CD4-positive, alpha-beta memory T cell (primary cell): ENCODE data around the gene PIK3R5. TPM values are rescaled to one million over a fixed set of nuclear protein-coding genes. Genes with fewer than 3 reads are reported as not detected.
A peak's percentile ranks its signal among the peaks of the same experiment; 100 is the strongest.

Experiments
- CTCF ChIA-PET: fragments of 350-600 bp; sonication (Branson Sonifier 250); formaldehyde crosslinking; loops from one replicate; lab custom pipeline; 2021; ENCODE audit warnings: inconsistent platforms; ENCODE audit not compliant: partially characterized antibody; lab: Charles Lee
- POLR2A ChIA-PET: fragments of 350-600 bp; sonication (Branson Sonifier 250); formaldehyde crosslinking; loops from one replicate; lab custom pipeline; 2021; ENCODE audit not compliant: partially characterized antibody; lab: Charles Lee
- DNase-seq, 5 donors: peaks; one replicate each; pipeline versions ENCODE4 v3.0.0 to v3.0.0-alpha.2; 2020 to 2022; ENCODE audit warnings: mixed read lengths in 1 of 5
- H3K27ac ChIP-seq: one replicate; pipeline ENCODE4 v1.7.0; 2013; ENCODE audit warnings: low read depth, low read length
- H3K27me3 ChIP-seq: 2 replicates; pipeline ENCODE4 v1.7.0; 2013; ENCODE audit warnings: mild to moderate bottlenecking, low read length, moderate library complexity; ENCODE audit not compliant: insufficient read depth
- H3K36me3 ChIP-seq: 2 replicates; pipeline ENCODE4 v1.7.0; 2013; ENCODE audit warnings: mild to moderate bottlenecking, low read length, moderate library complexity; ENCODE audit not compliant: insufficient read depth
- H3K4me1 ChIP-seq: 2 replicates; pipeline ENCODE4 v1.7.0; 2013; ENCODE audit warnings: mild to moderate bottlenecking, low read length, moderate library complexity; ENCODE audit not compliant: insufficient read depth
- H3K4me3 ChIP-seq, 2 donors: one replicate each; pipeline ENCODE4 v1.7.0; 2013; ENCODE audit warnings: low read length in 2 of 2, mild to moderate bottlenecking in 1 of 2
- H3K9me3 ChIP-seq, 2 donors: one replicate each; pipeline ENCODE4 v1.7.0; 2013; ENCODE audit warnings: low read length in 2 of 2, control low read depth in 1 of 2; ENCODE audit not compliant: control insufficient read depth in 1 of 2
- H3K27ac Mint-ChIP-seq, 7 donors: one replicate each; pipeline ENCODE4 v1.8.0; 2020 to 2021; ENCODE audit warnings: mixed read lengths in 7 of 7, mild to moderate bottlenecking in 6 of 7, inconsistent platforms in 3 of 7, moderate library complexity in 3 of 7
- H3K27me3 Mint-ChIP-seq, 2 donors: one replicate each; pipeline ENCODE4 v1.8.0; 2020 to 2021; ENCODE audit warnings: mixed read lengths in 2 of 2
- H3K36me3 Mint-ChIP-seq, 2 donors: one replicate each; pipeline ENCODE4 v1.8.0; 2020 to 2021; ENCODE audit warnings: mixed read lengths in 2 of 2, inconsistent platforms in 1 of 2, mild to moderate bottlenecking in 1 of 2
- H3K4me1 Mint-ChIP-seq, 4 donors: one replicate each; pipeline ENCODE4 v1.8.0; 2020 to 2021; ENCODE audit warnings: mixed read lengths in 4 of 4, mild to moderate bottlenecking in 1 of 4
- H3K4me3 Mint-ChIP-seq, 8 donors: one replicate each; pipeline ENCODE4 v1.8.0; 2020 to 2021; ENCODE audit warnings: mixed read lengths in 8 of 8, mild to moderate bottlenecking in 7 of 8, moderate library complexity in 6 of 8, inconsistent platforms in 3 of 8
- H3K9me3 Mint-ChIP-seq, 8 donors: one replicate each; pipeline ENCODE4 v1.8.0; 2020 to 2021; ENCODE audit warnings: mixed read lengths in 8 of 8, mild to moderate bottlenecking in 5 of 8, inconsistent platforms in 3 of 8, moderate library complexity in 1 of 8
- intact Hi-C: fragments of 100-400 bp; cut with micrococcal nuclease; formaldehyde crosslinking; loops from one replicate; pipeline ENCODE4 v1.15.1; 2023
- polyA plus RNA-seq, 2 donors: library from polyadenylated mRNA; unstranded; fragments of 300-500 nt; fragmentation: Illumina TruSeq; gene quantifications; one replicate each; pipeline ENCODE4 v1.2.3, GENCODE V29; 2021
- total RNA-seq, 2 experiments: library from RNA; stranded (reverse); gene quantifications; one replicate each; pipeline ENCODE4 v1.2.3, GENCODE V29; 2021

PIK3R5 gene
- total and polyA plus RNA-seq, 4 experiments from 2014 or later = 18.5 to 89.4 (median 73.6) TPM

DNA sequence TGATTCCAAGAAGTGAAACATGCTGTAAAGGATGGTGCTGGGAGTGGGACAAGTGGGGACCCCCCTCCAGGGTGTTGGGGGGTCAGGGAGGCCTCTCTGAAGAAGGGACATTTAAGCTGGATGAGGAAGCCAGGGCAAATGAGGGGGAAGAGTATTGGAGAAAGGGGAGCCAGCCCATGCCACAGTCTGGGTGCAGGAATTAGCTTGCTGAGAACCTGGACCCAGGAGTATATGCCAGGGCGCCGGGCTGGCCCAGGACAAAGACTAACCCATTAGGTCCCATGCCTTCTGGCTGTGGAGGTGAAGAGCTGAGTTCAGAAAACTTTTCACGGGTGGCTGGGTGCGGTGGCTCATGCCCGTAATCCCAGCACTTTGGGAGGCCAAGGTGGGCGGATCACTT lies 52.4 kb downstream of the PIK3R5 start:
- Mint-ChIP-seq H3K27me3 (no peaks in the 10 kb centered on the region), H3K4me1 (peaks cover 11 to 35% (median 25%) of the 10 kb centered on the region in 4 donors), H3K36me3 (peaks cover 54 to 62% of the 10 kb centered on the region in 2 donors), H3K27ac (peak overlapping the region in 6 of 7 donors; percentile 57 to 86 (median 76)), H3K4me3 (peak overlapping the region in 1 of 8 donors; percentile 15), H3K9me3 (peaks cover 0 to 6% (median 0%) of the 10 kb centered on the region in 8 donors)
- CTCF ChIA-PET = interaction anchor here (1.3 kb wide), 2 partner anchors 12 to 18 kb away, joined by 4 to 6 read pairs; no protein-coding TSS in a partner anchor
- intact Hi-C loops = no loop called here
- DNase-seq = no peak
- POLR2A ChIA-PET = interaction anchor here (0.9 to 2.2 kb wide), 4 partner anchors 12 to 52 kb away, joined by 3 to 6 read pairs (median 4); partner anchors contain the start of gene PIK3R5
- Histone ChIP-seq H3K36me3 (peaks cover 43% of the 10 kb centered on the region), H3K4me1 (peaks cover 9% of the 10 kb centered on the region), H3K9me3 (no peaks in the 10 kb centered on the region), H3K4me3 (no peak overlapping the region), H3K27ac (no peak overlapping the region), H3K27me3 (no peaks in the 10 kb centered on the region)

DNA sequence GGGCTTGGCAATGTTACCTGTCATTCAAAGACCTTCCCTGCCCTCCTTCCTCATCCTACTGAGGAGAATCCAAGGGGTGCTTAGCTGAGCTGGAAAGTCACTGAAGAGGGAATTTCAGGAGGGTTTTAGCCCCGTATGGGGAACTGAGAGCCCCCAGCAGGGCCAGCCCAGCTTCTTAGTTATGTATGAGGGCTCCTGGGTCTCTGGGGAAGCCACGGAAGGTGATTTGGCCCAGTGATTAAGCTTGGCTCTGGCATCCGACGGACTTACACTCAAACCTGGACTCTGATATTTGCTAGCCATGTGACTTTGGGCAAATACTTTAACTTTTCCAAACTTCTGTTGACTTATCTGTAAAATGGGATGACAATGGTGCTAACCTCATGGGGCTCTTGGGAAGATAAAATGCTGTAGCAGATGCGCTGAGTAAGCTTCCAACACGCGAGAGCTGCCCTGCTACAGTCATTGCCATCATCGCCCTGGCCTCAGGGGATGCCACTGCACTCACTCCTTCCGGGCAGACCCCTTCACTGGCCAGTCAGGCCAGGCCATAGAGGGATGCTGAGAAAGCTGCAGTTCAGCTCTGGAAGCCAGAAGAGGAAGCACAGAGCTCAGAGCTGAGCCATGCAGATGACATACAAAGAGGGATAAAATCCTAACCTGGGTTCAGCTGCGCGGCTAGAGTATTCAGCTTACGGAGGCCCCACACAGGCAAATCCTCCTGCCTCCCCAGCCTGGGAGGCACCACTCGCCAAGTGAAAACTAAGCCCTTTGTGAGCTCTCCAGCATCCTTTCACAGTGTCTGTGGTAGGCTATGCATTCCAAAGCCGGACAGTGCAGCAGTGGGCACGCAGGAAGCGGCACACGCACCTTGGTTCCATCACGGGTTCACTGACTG lies 53.2 kb downstream of the PIK3R5 start:
- Mint-ChIP-seq H3K36me3 (peaks cover 53 to 67% of the 10 kb centered on the region in 2 donors), H3K4me1 (peaks cover 12 to 35% (median 23%) of the 10 kb centered on the region in 4 donors), H3K27me3 (no peaks in the 10 kb centered on the region), H3K9me3 (peaks cover 0 to 2% (median 0%) of the 10 kb centered on the region in 8 donors), H3K27ac (peak overlapping the region in 6 of 7 donors; percentile 47 to 83 (median 70)), H3K4me3 (no peak overlapping the region)
- H3K4me1 ChIP-seq = peaks cover 9% of the 10 kb centered on the region
- H3K27ac ChIP-seq = no peak overlapping the region
- DNase-seq = no peak
- H3K36me3 ChIP-seq = peaks cover 48% of the 10 kb centered on the region
- CTCF ChIA-PET = interaction anchor here (1.2 to 1.3 kb wide), 3 partner anchors 10 to 17 kb away, joined by 3 to 6 read pairs (median 4); no protein-coding TSS in a partner anchor
- no peaks in the 10 kb centered on the region for H3K27me3 ChIP-seq
- no peaks in the 10 kb centered on the region for H3K9me3 ChIP-seq
- intact Hi-C loops = no loop called here
- POLR2A ChIA-PET = interaction anchor here (1.5 kb wide), 1 partner anchor 41 kb away, joined by 5 read pairs; no protein-coding TSS in a partner anchor
- H3K4me3 ChIP-seq = no peak overlapping the region

DNA sequence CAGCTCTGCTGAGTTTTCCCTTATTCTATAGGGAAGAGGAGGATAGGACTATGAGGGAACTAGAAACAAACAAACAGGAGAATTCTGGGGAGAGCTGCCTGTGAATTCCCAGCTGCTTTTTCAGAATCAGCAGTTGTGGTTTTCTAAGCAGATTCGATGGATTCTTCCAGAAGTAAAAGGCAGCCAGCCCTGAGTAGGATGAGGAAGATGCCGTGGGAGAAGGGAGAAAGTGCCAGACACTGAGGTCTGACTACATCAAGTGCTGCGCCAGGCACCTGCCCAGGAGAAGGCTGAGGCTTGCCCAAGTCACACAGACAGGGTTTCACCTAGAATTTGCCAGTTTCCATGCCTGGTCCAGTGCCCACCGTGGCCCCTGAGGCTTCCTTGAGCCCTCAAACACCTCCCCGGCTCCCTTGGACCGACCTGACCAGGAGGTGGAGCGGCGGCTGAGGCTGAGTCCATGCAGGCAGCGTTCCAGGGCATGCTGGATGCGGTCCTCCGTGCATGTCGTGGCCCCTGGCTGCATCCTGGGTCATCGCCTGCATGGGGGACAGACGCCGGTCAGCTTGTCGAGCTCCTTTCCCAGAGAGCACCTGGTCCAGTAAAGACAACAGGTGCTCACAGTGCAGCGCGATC lies 54.4 kb downstream of the PIK3R5 start:
- Mint-ChIP-seq H3K4me1 (peaks cover 12 to 26% (median 16%) of the 10 kb centered on the region in 4 donors), H3K27me3 (no peaks in the 10 kb centered on the region), H3K4me3 (no peak overlapping the region), H3K9me3 (no peaks in the 10 kb centered on the region), H3K27ac (peak overlapping the region in 4 of 7 donors; percentile 48 to 60 (median 54)), H3K36me3 (peaks cover 45 to 62% of the 10 kb centered on the region in 2 donors)
- Histone ChIP-seq H3K36me3 (peaks cover 48% of the 10 kb centered on the region), H3K27ac (no peak overlapping the region), H3K9me3 (no peaks in the 10 kb centered on the region), H3K4me3 (no peak overlapping the region), H3K27me3 (no peaks in the 10 kb centered on the region), H3K4me1 (no peaks in the 10 kb centered on the region)
- CTCF ChIA-PET = interaction anchor here (1.8 to 1.9 kb wide), 2 partner anchors 12 to 87 kb away, joined by 8 to 9 read pairs; no protein-coding TSS in a partner anchor
- no peak for DNase-seq
- intact Hi-C loops = no loop called here
- POLR2A ChIA-PET = interaction anchor here (1.2 to 1.5 kb wide), 2 partner anchors 11 to 43 kb away, joined by 3 to 5 read pairs; no protein-coding TSS in a partner anchor

DNA sequence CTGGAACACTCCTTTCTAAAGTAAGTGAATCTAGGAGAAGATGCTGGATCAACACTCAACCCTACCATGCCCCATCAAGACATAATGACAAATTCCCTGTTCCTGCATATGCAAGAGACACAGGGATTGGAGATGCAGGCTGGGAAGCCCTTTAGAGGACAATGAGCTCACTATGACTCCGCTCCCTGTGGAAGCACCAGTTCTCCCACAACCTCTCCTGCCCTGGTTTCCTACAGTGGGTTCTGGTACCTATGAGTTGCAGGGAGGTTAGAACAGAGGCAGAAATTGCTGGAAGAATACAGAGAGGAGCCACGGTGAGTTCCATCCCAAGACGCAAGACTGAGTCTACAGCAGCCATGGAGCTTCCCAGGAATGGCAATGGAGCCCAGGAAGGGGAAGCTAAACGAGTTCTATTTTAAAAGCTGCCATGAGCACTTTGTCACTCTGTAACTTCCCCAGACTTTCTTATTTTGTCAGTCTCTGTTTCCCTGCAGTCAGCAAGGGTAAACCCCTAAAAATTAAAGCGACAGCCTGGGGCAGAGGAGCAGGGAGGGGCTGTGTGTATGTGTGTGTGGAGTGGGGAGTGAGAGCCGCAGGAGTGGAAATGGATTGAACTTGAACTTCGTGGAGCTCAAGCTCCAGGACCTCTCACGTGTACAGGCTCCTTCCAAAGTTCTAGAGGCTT lies 55.8 kb downstream of the PIK3R5 start:
- H3K27ac ChIP-seq = no peak overlapping the region
- H3K9me3 Mint-ChIP-seq = no peaks in the 10 kb centered on the region
- peaks cover 11 to 29% (median 18%) of the 10 kb centered on the region in 4 donors for H3K4me1 Mint-ChIP-seq
- DNase-seq = no peak
- no peak overlapping the region for H3K4me3 ChIP-seq
- H3K36me3 ChIP-seq = peaks cover 58% of the 10 kb centered on the region
- CTCF ChIA-PET = interaction anchor here (1.8 to 1.9 kb wide), 2 partner anchors 10 to 89 kb away, joined by 8 to 9 read pairs; no protein-coding TSS in a partner anchor
- H3K27me3 ChIP-seq = no peaks in the 10 kb centered on the region
- intact Hi-C loops = no loop called here
- H3K4me1 ChIP-seq = no peaks in the 10 kb centered on the region
- POLR2A ChIA-PET = interaction anchor here (0.6 to 1.3 kb wide), 2 partner anchors 44 to 62 kb away, joined by 3 read pairs; no protein-coding TSS in a partner anchor
- H3K27me3 Mint-ChIP-seq = no peaks in the 10 kb centered on the region
- peak overlapping the region in 3 of 7 donors; percentile 19 to 68 (median 48) for H3K27ac Mint-ChIP-seq
- H3K9me3 ChIP-seq = no peaks in the 10 kb centered on the region
- H3K4me3 Mint-ChIP-seq = no peak overlapping the region
- peaks cover 53 to 69% of the 10 kb centered on the region in 2 donors for H3K36me3 Mint-ChIP-seq

DNA sequence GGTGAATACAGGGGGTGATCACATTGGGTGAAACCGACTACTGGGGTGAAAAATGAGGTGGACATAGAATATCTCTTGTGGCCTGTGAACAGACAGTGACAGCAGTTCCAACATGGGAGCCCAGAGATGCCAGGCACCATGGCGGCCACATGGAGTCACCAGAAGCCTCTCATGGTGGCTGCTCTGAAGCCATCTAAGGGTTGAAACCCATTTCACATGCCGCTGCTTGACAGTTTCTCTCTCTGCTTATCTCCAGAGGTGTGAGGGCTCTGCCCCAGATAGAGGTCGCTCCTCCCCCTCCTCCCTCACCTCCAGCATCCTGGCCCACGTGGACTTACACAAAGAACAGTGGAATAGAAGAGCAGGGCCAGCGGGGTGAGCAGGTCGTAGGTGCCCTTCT lies 60.2 kb downstream of the PIK3R5 start:
- Histone ChIP-seq H3K4me1 (peaks cover 16% of the 10 kb centered on the region), H3K9me3 (no peaks in the 10 kb centered on the region), H3K36me3 (peaks cover 52% of the 10 kb centered on the region), H3K27me3 (no peaks in the 10 kb centered on the region), H3K27ac (no peak overlapping the region), H3K4me3 (no peak overlapping the region)
- DNase-seq = no peak
- intact Hi-C loops = no loop called here
- H3K4me1 Mint-ChIP-seq = peaks cover 18 to 35% (median 25%) of the 10 kb centered on the region in 4 donors
- peaks cover 54 to 72% of the 10 kb centered on the region in 2 donors for H3K36me3 Mint-ChIP-seq
- H3K27me3 Mint-ChIP-seq = no peaks in the 10 kb centered on the region
- no peak overlapping the region for H3K4me3 Mint-ChIP-seq
- H3K9me3 Mint-ChIP-seq = no peaks in the 10 kb centered on the region
- POLR2A ChIA-PET = no interaction called here
- H3K27ac Mint-ChIP-seq = peak overlapping the region; percentile 54 to 93 (median 84)
- CTCF ChIA-PET = interaction anchor here (1.2 kb wide), 1 partner anchor 71 kb away, joined by 3 read pairs; no protein-coding TSS in a partner anchor

DNA sequence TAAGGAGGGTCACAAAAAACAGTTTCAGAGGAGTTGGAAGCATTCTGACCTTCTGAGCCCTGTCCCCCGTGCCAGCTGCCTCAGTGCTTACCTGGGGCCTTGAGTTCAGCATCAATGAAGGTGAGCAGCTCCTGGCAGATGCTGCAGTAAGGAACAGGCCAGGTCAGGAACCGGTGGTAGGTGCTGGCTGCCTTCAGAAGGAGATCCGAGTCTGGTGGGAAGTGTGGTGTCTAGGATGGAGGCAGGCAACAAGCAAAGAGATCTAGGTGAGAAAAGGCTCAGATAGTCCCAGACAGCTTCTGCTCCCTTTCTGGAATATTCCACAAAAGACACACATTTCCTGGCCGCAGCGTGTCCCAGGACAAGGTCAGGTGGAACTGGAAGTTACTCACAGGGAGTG lies 60.8 kb downstream of the PIK3R5 start:
- Histone ChIP-seq H3K4me3 (no peak overlapping the region), H3K36me3 (peaks cover 45% of the 10 kb centered on the region), H3K4me1 (peaks cover 23% of the 10 kb centered on the region), H3K27ac (no peak overlapping the region), H3K27me3 (no peaks in the 10 kb centered on the region), H3K9me3 (no peaks in the 10 kb centered on the region)
- POLR2A ChIA-PET = no interaction called here
- no peak for DNase-seq
- no peaks in the 10 kb centered on the region for H3K27me3 Mint-ChIP-seq
- peaks cover 23 to 41% (median 31%) of the 10 kb centered on the region in 4 donors for H3K4me1 Mint-ChIP-seq
- peak overlapping the region; percentile 57 to 89 (median 77) for H3K27ac Mint-ChIP-seq
- H3K36me3 Mint-ChIP-seq = peaks cover 51 to 72% of the 10 kb centered on the region in 2 donors
- no peak overlapping the region for H3K4me3 Mint-ChIP-seq
- intact Hi-C loops = no loop called here
- H3K9me3 Mint-ChIP-seq = no peaks in the 10 kb centered on the region
- CTCF ChIA-PET = interaction anchor here (1.2 kb wide), 1 partner anchor 70 kb away, joined by 3 read pairs; no protein-coding TSS in a partner anchor
